IMR-90 (cell line): Measurements from ENCODE around the gene ESRRB.

Source experiments
- CEBPB ChIP-seq: IDR thresholded peaks from 2 replicates; pipeline ENCODE4 v1.6.1; 2012; ENCODE audit warnings: low read depth, low read length, improper control_type of control experiment
- CHD1 ChIP-seq: IDR thresholded peaks from 2 replicates; pipeline ENCODE4 v1.6.1; 2012; ENCODE audit warnings: low read depth, low read length, improper control_type of control experiment
- CTCF ChIP-seq: conservative IDR thresholded peaks from 2 replicates; pipeline ENCODE4 v1.5.1; 2012; ENCODE audit warnings: mild to moderate bottlenecking, low read depth, low read length, improper control_type of control experiment
- FOS ChIP-seq: fragments of 150-350 bp; IDR thresholded peaks from 2 replicates; pipeline ENCODE4 v1.6.1; 2016; ENCODE audit warnings: low read depth, low read length
- MAFK ChIP-seq: IDR thresholded peaks from 2 replicates; pipeline ENCODE4 v1.6.1; 2012; ENCODE audit warnings: low read depth, low read length, improper control_type of control experiment
- MAZ ChIP-seq: IDR thresholded peaks from 2 replicates; pipeline ENCODE4 v1.6.1; 2012; ENCODE audit warnings: low read depth, mild to moderate bottlenecking, low read length, improper control_type of control experiment, moderate library complexity, borderline replicate concordance
- MXI1 ChIP-seq: IDR thresholded peaks from 2 replicates; pipeline ENCODE4 v1.6.1; 2012; ENCODE audit warnings: low read depth, mild to moderate bottlenecking, low read length, moderate library complexity, borderline replicate concordance
- POLR2A ChIP-seq: IDR thresholded peaks from 2 replicates; pipeline ENCODE4 v1.6.1; 2012; ENCODE audit warnings: mild to moderate bottlenecking, low read depth, low read length
- RAD21 ChIP-seq: IDR thresholded peaks from 2 replicates; pipeline ENCODE4 v1.6.1; 2012; ENCODE audit warnings: low read length, improper control_type of control experiment
- RCOR1 ChIP-seq: IDR thresholded peaks from 2 replicates; pipeline ENCODE4 v1.6.1; 2012; ENCODE audit warnings: mild to moderate bottlenecking, low read length, improper control_type of control experiment; ENCODE audit not compliant: insufficient replicate concordance
- RFX5 ChIP-seq: IDR thresholded peaks from 2 replicates; pipeline ENCODE4 v1.8.0; 2012; ENCODE audit warnings: low read depth, mild to moderate bottlenecking, low read length, moderate library complexity
- SMC3 ChIP-seq: fragments of 150-350 bp; IDR thresholded peaks from 2 replicates; pipeline ENCODE4 v1.6.1; 2016; ENCODE audit warnings: low read depth, mild to moderate bottlenecking, antibody characterized with exemption, low read length, moderate library complexity
- TF ChIP-seq, protein P1 (sequence below): fragments of 150-350 bp; IDR thresholded peaks from 2 replicates; pipeline ENCODE4 v1.6.1; 2016; ENCODE audit warnings: low read depth, mild to moderate bottlenecking, low read length, moderate library complexity, borderline replicate concordance

DNA sequence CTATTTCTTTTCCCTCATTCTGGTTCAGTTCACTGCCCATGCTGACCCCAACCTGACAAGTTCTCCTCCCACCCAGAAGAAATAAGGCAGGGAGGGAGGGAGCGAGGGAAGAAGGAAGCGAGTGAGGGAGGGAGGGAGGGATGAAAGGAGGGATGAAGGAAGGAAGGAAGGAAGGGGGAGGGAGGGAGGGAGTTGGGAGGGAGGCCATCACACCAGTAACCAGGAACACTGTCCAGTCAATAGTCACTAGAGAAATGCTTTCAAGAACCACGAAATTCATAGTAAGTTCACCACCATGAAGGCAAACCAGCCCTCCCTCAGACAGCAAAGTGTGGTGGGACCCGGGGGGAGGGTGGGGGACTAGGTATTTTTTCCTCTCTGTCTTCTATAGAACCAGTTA lies 142.4 kb downstream of the ESRRB start:
- TF ChIP-seq POLR2A (no peak), CTCF (no peak), MAZ (no peak), MXI1 (no peak), MAFK (no peak), FOS (no peak), RCOR1 (no peak), CEBPB (no peak), SMC3 (no peak), RFX5 (no peak), RAD21 (no peak), CHD1 (no peak)
- TF ChIP-seq, protein P1, sequence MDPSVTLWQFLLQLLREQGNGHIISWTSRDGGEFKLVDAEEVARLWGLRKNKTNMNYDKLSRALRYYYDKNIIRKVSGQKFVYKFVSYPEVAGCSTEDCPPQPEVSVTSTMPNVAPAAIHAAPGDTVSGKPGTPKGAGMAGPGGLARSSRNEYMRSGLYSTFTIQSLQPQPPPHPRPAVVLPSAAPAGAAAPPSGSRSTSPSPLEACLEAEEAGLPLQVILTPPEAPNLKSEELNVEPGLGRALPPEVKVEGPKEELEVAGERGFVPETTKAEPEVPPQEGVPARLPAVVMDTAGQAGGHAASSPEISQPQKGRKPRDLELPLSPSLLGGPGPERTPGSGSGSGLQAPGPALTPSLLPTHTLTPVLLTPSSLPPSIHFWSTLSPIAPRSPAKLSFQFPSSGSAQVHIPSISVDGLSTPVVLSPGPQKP: no peak
